PC-3 (cell line): ENCODE data around the gene GNB1.

Experiments
- EZH2 ChIP-seq: fragments of 300-600 bp; sonication (generic); IDR thresholded peaks from one replicate; pipeline ENCODE4 v1.6.1; 2017; ENCODE audit warnings: antibody characterized with exemption, mild to moderate bottlenecking, low read length; ENCODE audit not compliant: unreplicated experiment
- TF ChIP-seq, protein P1 (sequence below): fragments of 300-600 bp; sonication (generic); conservative IDR thresholded peaks from 2 replicates; pipeline ENCODE4 v1.5.1; 2017; ENCODE audit warnings: antibody characterized with exemption, low read depth, mild to moderate bottlenecking, low read length

DNA sequence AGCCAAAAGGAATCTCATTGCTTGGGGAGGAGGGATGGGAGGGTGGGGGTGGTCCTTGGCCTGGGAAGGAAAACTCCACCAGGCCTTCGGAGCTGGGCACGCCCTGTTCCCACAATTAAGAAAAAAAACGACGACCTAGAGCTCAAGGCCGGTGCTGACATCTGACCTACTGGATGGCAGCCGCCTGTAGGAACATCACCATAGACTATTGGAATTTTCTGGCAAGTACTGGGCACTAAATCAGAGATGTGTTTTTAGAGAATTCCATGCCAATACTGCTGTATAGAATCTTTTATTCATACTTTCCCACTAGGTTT, 113.3 kb downstream of the GNB1 start:
- TF ChIP-seq, protein P1, sequence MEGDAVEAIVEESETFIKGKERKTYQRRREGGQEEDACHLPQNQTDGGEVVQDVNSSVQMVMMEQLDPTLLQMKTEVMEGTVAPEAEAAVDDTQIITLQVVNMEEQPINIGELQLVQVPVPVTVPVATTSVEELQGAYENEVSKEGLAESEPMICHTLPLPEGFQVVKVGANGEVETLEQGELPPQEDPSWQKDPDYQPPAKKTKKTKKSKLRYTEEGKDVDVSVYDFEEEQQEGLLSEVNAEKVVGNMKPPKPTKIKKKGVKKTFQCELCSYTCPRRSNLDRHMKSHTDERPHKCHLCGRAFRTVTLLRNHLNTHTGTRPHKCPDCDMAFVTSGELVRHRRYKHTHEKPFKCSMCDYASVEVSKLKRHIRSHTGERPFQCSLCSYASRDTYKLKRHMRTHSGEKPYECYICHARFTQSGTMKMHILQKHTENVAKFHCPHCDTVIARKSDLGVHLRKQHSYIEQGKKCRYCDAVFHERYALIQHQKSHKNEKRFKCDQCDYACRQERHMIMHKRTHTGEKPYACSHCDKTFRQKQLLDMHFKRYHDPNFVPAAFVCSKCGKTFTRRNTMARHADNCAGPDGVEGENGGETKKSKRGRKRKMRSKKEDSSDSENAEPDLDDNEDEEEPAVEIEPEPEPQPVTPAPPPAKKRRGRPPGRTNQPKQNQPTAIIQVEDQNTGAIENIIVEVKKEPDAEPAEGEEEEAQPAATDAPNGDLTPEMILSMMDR = no peak
- TF ChIP-seq EZH2 = no peak
